Activated T-cell treated with anti-CD3 and anti-CD28 coated beads, Interleukin-2, amount 50 U/mL, for 24 hours (primary cell): ENCODE results near the gene SHISA7.

Experiments used
- DNase-seq: peaks from one replicate; pipeline ENCODE4 v3.0.0-alpha.2; 2020
- H3K27ac Mint-ChIP-seq: 2 replicates; pipeline ENCODE4 v1.8.0; 2020; ENCODE audit warnings: mild to moderate bottlenecking, mixed read lengths
- H3K27me3 Mint-ChIP-seq: 2 replicates; pipeline ENCODE4 v1.8.0; 2020; ENCODE audit warnings: mixed read lengths
- H3K36me3 Mint-ChIP-seq: 2 replicates; pipeline ENCODE4 v1.8.0; 2020; ENCODE audit warnings: low read depth, mixed read lengths
- H3K4me1 Mint-ChIP-seq: 2 replicates; pipeline ENCODE4 v1.8.0; 2020; ENCODE audit warnings: low read depth, mixed read lengths
- H3K4me3 Mint-ChIP-seq: 2 replicates; pipeline ENCODE4 v1.8.0; 2020; ENCODE audit warnings: mild to moderate bottlenecking, moderate library complexity, mixed read lengths
- H3K9me3 Mint-ChIP-seq: 2 replicates; pipeline ENCODE4 v1.8.0; 2020; ENCODE audit warnings: mixed read lengths

SHISA7 gene

DNA sequence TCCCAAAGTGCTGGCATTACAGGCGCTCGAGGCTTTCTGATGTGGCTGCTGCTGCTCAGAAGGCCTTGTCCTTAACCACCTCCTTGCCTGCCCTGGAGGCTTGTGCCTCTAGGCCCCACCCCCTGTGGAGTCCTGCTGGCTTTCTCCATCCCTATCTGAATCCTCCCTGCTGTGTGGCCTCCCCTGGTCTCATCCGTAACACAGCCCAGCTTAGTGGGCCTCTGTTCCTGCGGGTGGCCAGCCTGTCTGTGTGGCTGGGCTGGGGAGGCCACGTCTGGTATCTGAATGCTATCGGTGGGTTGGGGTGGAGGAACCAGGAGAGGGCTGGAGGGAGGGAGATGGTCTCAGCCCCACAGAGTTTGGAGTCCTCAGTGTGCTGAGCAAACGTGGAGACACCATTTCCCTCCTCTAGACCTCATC lies 52.6 kb downstream of the SHISA7 start:
- H3K4me1 Mint-ChIP-seq = peaks cover 36% of the 10 kb centered on the region
- H3K9me3 Mint-ChIP-seq = no peaks in the 10 kb centered on the region
- peaks cover 63% of the 10 kb centered on the region for H3K36me3 Mint-ChIP-seq
- H3K27ac Mint-ChIP-seq = peak overlapping the region; percentile 82
- H3K4me3 Mint-ChIP-seq = peak overlapping the region; percentile 1
- DNase-seq = peak; percentile 53
- no peaks in the 10 kb centered on the region for H3K27me3 Mint-ChIP-seq

- H3K4me1 Mint-ChIP-seq = peaks cover 39% of the 10 kb centered on the region
- H3K27me3 Mint-ChIP-seq = no peaks in the 10 kb centered on the region
- no peak for DNase-seq
- H3K27ac Mint-ChIP-seq = peak overlapping the region; percentile 99
- no peaks in the 10 kb centered on the region for H3K9me3 Mint-ChIP-seq
- H3K4me3 Mint-ChIP-seq = peak overlapping the region; percentile 92
- peaks cover 65% of the 10 kb centered on the region for H3K36me3 Mint-ChIP-seq
Observed at GRCh38 chr19:55389386-55390317, 53.4 kb downstream of the SHISA7 start.

- peak overlapping the region; percentile 92 for H3K4me3 Mint-ChIP-seq
- DNase-seq = no peak
- peaks cover 73% of the 10 kb centered on the region for H3K36me3 Mint-ChIP-seq
- H3K27me3 Mint-ChIP-seq = no peaks in the 10 kb centered on the region
- H3K27ac Mint-ChIP-seq = peak overlapping the region; percentile 99
- no peaks in the 10 kb centered on the region for H3K9me3 Mint-ChIP-seq
- peaks cover 49% of the 10 kb centered on the region for H3K4me1 Mint-ChIP-seq
Observed at GRCh38 chr19:55387736-55388497, 55.2 kb downstream of the SHISA7 start.

- no peaks in the 10 kb centered on the region for H3K27me3 Mint-ChIP-seq
- H3K36me3 Mint-ChIP-seq = peaks cover 80% of the 10 kb centered on the region
- no peak for DNase-seq
- H3K4me1 Mint-ChIP-seq = peaks cover 59% of the 10 kb centered on the region
- H3K9me3 Mint-ChIP-seq = no peaks in the 10 kb centered on the region
- H3K4me3 Mint-ChIP-seq = peak overlapping the region; percentile 92
- H3K27ac Mint-ChIP-seq = peak overlapping the region; percentile 99
Observed at GRCh38 chr19:55386493-55386971, 56.6 kb downstream of the SHISA7 start.

DNA sequence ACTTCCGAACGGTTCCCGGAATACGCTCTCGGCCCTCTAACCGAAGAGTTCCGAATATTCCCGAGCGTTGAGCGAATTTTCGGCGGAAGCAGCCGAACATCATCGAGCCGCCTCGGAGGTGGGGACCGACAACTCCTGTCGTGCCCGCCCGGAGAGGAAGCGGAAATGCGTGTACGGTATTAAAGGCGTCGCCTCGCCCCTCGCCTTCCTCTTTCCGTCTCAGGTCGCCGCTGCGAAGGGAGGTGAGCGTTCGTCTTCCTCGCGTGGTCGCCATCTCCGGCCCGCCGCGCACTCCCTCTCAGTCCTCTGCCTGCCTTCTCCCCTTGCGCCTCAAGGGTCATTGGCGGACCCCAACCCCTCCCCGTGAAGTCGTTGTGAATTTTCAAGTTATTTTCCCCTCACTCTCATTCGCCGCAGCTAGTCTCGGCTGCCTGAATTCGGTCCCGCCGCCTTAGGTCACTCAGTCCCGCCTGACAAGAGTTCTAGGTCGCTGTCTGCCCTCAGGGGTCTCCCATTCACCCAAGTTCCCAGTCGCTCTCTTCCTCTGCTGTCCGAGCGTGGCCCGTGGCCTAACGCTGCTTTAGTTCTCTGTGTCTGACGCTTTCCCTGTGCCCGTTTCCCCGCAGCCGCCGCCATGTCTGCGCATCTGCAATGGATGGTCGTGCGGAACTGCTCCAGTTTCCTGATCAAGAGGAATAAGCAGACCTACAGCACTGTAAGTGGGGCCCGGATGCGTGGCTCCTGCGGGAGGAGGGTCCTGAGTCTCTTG lies 57.2 kb downstream of the SHISA7 start, which contains the start of gene RPL28:
Gene RPL28, plus strand, starts transcription at position 209 of the 769 bp plus-strand sequence. Its CDS starts 426 bp downstream, at position 635.
- DNase-seq = peak; percentile 99
- peak within 1 kb of the TSS; percentile 99 for H3K27ac Mint-ChIP-seq
- peak within 1 kb of the TSS; percentile 92 for H3K4me3 Mint-ChIP-seq
- no peaks in the 10 kb centered on the region for H3K27me3 Mint-ChIP-seq
- H3K36me3 Mint-ChIP-seq = peaks cover 76% of the 10 kb centered on the region
- peaks cover 59% of the 10 kb centered on the region for H3K4me1 Mint-ChIP-seq
- H3K9me3 Mint-ChIP-seq = no peaks in the 10 kb centered on the region

DNA sequence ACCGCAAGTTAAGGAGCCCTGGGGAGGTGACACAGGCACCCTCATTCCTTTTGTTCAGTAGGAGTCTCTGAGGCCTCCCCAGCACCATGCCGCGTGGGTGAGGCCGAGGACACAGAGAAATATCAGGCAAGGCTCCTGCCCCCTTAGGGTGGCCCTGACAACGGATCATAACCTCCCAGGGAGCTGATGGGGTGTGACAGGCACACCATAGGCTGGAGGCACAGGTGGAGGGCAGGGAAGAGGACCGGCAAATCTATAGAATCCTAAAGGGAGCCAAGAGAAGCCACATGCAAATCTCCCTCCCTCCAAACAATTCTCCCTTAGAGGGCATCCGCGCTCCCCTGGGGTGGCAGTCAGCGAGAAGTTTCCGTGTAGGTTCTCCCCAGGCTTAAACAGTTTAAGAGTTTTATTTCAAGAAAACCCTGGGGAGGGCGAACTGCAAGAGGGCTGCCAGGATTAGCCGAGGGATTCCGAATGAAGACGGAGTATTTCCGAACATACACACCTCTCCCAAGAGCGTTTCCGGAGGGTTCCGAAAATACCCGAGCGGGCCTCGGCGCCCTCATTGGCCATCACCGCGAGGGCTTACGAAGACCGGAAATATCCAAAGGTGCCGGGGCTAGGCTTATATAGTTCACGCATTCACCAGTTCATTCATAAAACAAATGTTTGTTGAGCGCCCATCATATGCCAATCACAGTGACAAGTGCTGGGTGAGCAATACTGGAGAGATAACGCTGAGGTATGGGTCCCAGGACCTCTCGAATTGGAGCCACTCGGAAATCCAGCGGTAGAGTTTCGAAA lies 58.0 kb downstream of the SHISA7 start:
- H3K4me3 Mint-ChIP-seq = peak overlapping the region; percentile 92
- H3K9me3 Mint-ChIP-seq = no peaks in the 10 kb centered on the region
- H3K36me3 Mint-ChIP-seq = peaks cover 71% of the 10 kb centered on the region
- peaks cover 55% of the 10 kb centered on the region for H3K4me1 Mint-ChIP-seq
- DNase-seq = peak; percentile 96
- H3K27ac Mint-ChIP-seq = peak overlapping the region; percentile 99
- H3K27me3 Mint-ChIP-seq = no peaks in the 10 kb centered on the region

GRCh38 chr19:55384131-55384919 lies 58.8 kb downstream of the SHISA7 start, which contains the start of gene TMEM238:
TSS of gene TMEM238 (minus strand) at chr19:55384292. CDS start at chr19:55384259, 33 bp downstream.
- Mint-ChIP-seq H3K4me1 (peaks cover 48% of the 10 kb centered on the region), H3K4me3 (peak within 1 kb of the TSS; percentile 92), H3K36me3 (peaks cover 65% of the 10 kb centered on the region), H3K27me3 (no peaks in the 10 kb centered on the region), H3K9me3 (no peaks in the 10 kb centered on the region), H3K27ac (peak within 1 kb of the TSS; percentile 99)
- DNase-seq = peak; percentile 77

GRCh38 chr19:55383279-55384130 lies 59.6 kb downstream of the SHISA7 start:
- Mint-ChIP-seq H3K27me3 (no peaks in the 10 kb centered on the region), H3K36me3 (peaks cover 57% of the 10 kb centered on the region), H3K4me1 (peaks cover 42% of the 10 kb centered on the region), H3K27ac (peak overlapping the region; percentile 91), H3K4me3 (peak overlapping the region; percentile 89), H3K9me3 (no peaks in the 10 kb centered on the region)
- DNase-seq = peak; percentile 77

DNA sequence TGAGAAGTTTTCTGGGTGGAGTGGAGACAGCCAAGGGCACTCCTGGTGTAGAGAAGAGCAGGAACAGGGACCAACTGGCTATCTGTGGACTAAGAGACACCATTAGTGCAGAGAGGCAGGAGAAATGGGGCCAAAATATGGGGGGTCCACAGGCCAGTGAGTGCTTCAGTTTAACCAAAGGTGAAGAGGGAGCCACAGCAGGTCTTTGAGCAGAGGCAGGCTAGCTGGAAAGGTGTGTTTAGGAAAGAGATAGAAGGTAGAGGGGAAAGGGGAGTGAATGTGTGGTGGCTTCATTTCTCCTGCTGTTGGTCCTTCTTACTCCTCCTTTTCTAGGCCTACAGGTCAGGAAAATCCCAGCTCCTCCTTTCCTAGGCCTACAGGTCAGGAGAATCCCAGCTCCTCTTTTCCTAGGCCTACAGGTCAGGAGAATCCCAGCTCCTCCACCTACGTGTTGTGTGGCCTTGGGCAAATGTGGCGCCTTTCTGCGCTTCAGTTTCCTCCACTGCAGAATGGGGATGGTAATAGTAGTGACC lies 60.5 kb downstream of the SHISA7 start:
- DNase-seq = no peak
- Mint-ChIP-seq H3K4me1 (peaks cover 32% of the 10 kb centered on the region), H3K9me3 (no peaks in the 10 kb centered on the region), H3K36me3 (peaks cover 48% of the 10 kb centered on the region), H3K27me3 (no peaks in the 10 kb centered on the region), H3K27ac (peak overlapping the region; percentile 91), H3K4me3 (peak overlapping the region; percentile 89)

- Mint-ChIP-seq H3K36me3 (peaks cover 42% of the 10 kb centered on the region), H3K9me3 (no peaks in the 10 kb centered on the region), H3K4me1 (peaks cover 28% of the 10 kb centered on the region), H3K27ac (no peak overlapping the region), H3K27me3 (no peaks in the 10 kb centered on the region), H3K4me3 (peak overlapping the region; percentile 89)
- no peak for DNase-seq
Observed at GRCh38 chr19:55382013-55382412, 61.1 kb downstream of the SHISA7 start.

GRCh38 chr19:55379174-55379573 lies 63.9 kb downstream of the SHISA7 start:
- Mint-ChIP-seq H3K4me3 (no peak overlapping the region), H3K36me3 (peaks cover 23% of the 10 kb centered on the region), H3K4me1 (peaks cover 15% of the 10 kb centered on the region), H3K9me3 (no peaks in the 10 kb centered on the region), H3K27ac (no peak overlapping the region), H3K27me3 (peaks cover 15% of the 10 kb centered on the region)
- DNase-seq = no peak
